GM10847 (cell line): ENCODE results near the gene SMIM44.

Experiments
- POLR2A ChIP-seq: IDR thresholded peaks from 2 replicates; pipeline ENCODE4 v1.6.1; 2011; ENCODE audit not compliant: insufficient read length; ENCODE audit errors: extremely low read depth

Gene SMIM44

DNA sequence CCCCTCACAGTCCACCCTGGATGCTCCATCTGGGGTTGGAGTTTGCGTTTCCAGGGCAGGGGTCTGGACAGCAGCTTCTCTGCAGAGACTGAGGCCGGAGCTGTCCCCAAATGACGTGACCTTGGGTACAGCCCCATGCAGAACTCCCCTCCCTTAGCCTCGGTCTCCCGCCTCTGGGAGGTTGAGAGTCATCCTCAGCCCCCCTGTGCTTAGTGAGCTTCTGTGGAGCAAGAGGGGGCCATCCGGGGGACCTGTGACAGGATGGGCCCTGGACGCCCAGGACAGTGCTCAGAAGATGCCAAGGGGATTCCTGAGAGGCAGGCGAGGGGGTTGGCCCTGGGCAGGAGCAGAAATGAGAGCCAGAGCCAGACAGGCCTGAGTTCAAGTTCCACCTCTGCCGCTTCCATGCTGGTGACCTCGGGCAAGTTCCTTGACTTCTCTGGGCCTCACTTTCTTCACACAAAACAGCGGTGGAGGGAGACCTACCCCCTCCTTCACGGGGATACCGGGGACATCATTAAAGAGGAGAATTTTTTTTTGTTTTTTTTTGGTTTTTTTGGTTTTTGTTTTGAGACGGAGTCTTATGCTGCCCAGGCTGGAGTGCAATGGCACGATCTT lies 23.2 kb downstream of the SMIM44 start:
- TF ChIP-seq POLR2A, result no peak

DNA sequence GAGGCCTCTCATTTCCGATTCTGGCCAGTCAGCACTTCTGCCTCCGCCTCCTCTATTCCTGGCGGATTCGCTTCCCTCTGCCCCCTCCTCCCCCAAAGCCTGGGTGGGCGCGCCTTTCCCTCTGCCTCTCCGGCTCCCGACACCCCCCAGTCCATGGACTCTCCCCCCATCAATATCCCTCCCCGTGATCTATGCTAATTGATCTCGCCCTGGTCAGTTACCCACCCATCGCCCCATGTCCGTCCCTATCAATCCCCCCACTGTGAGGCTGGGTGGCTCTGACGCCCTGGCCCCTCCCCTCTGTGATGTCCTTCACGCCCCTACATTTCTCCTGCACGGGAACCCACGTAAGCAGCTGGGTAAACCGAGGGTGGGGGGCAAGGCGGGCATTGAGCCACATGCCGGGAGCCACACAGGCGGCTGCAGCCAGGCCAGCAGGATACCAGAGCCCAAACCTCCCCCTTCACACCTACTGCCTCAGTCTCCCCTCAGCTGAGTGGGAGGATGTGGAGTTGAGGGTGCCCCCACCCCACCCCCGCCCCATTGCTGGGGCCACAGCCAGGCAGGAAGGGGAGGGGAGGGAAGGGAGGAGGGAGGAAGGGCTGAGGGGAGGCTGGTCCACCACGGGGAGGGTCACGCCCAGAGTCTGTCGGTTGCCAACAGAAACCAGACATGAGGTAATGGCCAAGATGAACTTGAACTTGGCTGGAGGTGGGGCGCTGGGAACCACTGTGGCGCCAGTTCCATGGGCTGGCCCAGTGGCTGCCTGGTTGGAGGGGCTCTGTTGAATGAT lies 24.0 kb downstream of the SMIM44 start:
- TF ChIP-seq POLR2A, result no peak

DNA sequence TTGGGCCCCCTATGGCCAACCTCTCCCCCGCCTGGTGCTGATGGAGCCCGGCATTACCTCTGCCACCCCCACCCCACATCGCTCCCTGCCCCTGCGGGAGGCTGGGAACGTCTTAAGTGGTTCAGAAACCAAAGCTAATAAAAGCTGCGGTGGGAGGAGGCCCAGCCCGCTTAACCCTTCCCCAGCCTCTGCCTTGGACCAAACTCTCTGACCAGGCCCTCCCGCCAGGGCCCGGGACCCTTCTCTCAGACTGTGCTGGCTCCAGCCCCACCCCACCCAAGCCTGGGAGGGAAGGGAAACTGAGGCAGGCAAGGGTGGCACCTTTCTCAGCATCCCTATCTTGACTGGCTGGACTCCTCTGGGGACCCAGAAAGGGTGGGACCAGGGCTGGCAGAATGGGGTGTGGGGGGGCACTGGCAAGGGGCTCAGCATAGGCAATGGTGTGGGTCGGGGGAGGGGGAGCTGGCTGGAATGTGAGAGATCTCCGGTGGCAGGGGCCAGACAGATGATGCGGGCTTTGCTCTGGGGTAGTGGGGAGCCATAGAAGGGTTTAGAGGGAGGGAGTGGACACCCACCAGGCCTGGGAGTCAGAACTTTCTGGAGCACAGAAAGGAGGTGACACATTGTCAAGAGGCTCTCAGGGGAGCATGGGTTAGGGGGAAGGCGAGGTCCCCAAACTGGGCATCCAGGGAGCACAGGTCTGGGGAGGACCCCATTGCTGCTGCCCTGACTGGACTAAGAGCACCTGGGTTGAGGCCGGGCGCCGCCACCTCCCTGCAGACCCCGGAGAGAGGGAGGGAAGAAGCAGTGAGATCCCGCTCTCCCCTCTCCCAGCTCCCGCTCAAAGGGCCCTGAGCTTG lies 24.8 kb downstream of the SMIM44 start:
- no peak for TF ChIP-seq POLR2A

DNA sequence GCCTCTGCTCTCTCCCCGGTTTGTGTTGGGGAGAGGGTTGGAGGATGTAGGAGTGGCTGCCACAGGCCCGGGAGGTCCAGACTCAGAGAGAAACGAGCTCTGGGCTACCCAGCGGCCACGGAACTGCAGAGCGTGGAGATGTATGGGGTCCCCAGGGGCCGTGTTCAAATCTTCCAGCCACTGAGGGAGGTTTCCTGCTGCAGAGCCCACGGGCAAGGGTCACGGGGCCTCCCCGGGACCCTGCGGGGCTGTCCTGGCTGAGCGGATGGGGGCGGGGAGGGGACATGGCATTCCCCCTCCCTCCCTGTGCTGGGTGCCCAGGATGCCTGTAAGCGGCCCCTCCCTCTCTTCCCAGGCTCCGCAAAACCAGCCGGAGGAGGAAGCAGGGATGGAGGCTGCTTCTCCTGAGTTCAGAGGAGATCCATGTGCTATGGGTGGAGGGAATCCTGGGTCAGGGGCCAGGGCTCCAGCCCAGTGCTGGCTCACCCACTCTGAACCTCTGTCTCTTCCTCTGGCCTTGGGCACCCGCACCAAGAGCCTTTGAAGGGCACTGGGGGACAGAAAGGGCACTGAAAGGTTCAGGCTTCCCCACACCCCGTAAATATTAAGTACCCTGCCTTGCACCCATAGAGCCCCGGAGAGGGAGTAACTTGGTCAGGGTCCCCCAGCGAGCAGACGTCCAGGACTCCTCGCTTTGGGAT lies 25.6 kb downstream of the SMIM44 start:
- TF ChIP-seq POLR2A, result no peak

DNA sequence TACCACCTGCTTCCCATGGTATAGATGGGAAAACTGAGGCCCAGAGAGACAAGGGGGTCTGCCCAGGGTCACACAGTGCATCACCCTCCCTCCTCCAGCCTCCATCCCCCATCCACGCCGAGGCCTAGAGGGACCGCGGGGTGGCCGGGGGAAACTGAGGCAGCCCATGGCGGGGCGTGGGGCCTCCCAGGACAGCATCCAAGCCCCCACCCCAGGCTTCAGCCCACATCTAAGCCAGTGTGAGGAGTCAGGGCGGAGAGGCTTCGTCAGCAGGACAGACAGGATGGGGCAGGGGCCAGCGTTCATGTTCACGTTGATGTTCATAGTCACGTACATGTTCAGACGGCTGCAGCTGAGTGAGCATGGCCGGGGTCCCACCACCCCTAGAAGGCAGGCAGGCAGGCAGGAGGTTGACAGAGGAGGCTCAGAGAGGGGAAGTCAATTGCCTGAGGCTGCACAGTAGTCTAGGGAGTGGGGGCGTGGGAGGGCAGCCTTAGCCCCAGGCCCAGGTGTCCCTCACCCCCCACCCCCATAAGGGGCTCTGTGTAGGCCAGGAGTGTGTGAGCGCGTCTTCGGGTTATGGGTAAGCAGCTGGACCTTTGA lies 26.2 kb downstream of the SMIM44 start:
- TF ChIP-seq POLR2A, result no peak

DNA sequence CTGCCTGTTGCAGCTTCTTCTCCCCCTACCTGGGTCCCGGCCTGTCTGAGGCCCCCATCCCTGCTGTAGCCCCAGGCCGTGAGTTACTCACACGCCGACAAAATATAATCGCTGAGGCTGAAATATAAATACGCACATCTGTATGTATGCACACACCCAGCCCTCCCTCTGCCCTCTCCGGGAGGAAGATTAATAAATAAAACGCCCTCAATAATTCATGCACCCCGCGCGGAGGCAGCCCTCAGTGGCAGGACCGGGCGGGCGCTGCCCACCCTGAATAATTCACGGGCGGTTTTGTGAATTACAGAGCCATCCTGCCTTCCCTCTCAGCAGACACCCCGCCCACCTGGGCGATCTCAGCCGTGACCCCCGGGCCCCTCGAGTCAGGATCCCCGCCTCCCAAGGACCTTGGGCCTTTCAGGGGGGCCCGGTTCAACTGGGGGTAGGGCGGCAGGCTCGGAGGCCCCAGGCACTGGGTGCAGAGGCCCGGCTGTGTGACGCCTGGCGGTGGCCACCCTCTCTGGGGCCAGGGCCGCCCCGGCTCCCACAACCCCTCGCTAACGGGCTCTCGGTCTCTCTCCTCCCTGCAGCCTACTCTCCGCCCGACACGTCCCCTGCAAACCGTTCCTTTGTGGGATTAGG lies 27.2 kb downstream of the SMIM44 start:
- TF ChIP-seq POLR2A, result no peak

DNA sequence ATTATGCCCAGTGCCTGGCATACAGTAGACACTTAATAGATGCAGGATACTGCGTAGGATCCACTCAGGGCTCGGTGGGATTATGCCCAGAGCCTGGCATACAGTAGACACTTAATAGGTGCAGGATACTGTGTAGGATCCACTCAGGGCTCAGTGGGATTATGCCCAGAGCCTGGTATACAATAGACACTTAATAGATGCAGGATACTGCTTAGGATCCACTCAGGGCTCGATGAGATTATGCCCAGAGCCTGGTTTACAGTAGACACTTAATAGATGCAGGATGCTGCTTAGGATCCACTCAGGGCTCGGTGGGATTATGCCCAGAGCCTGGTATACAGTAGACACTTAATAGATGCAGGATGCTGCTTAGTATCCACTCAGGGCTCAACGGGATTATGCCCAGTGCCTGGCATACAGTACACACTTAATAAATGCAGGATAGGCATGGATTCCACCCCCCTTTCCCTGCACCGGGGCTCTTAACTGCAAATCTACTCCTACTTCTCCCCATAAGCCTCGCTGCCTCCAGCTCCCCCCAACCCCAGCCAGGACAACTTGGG lies 27.8 kb downstream of the SMIM44 start:
- no peak for TF ChIP-seq POLR2A

DNA sequence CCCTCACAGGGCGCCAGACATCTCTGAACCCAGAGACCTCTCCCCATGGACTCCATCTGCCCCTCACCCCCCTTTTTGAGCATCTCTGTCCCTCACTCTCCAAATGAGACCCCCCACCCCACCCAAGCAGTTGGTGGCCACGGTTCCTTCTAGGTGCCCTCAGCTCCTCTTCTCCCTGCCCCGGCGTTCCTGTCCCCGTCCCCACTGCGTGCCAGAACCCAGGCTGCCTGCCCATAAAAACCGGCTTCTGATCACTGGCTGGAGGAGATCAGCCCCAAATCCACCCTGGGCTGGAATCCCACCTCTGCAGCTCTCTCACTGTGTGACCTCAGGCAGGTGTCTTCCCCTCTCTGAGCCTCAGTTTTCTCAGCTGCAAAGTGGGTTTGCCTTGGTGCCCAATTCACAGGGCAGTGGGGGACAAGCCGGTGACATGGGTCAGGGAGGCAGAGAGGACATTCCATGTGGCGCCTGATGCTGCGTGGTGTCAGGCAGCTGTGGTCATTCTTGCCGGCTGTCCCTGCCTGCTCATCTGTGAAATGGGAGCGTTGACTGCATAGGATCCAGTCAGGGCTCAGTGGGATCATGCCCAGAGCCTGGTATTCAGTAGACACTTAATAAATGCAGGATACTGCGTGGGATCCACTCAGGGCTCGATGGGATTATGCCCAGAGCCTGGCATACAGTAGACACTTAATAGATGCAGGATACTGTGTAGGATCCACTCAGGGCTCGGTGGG lies 28.4 kb downstream of the SMIM44 start:
- TF ChIP-seq POLR2A, result no peak

DNA sequence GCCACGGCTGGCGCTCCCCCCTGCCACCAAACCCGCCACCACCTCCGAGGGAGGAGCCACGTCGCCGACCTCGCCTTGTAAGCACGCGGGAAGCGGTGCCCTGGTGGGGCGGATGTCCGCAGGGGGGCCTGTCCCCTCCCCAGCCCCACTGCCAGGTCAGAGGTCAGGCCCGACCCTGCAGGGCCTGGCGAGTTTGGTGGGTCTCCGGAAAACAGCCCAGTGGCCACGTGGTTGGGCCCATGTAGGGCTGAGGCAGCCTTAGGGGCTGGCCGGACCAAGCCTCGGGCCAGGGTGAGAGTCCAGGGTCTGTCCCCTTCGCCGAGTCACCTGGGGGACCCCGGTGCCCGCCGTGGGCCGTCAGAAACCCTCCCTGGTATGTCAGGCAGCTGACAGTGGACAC lies 29.4 kb downstream of the SMIM44 start:
- no peak for TF ChIP-seq POLR2A

DNA sequence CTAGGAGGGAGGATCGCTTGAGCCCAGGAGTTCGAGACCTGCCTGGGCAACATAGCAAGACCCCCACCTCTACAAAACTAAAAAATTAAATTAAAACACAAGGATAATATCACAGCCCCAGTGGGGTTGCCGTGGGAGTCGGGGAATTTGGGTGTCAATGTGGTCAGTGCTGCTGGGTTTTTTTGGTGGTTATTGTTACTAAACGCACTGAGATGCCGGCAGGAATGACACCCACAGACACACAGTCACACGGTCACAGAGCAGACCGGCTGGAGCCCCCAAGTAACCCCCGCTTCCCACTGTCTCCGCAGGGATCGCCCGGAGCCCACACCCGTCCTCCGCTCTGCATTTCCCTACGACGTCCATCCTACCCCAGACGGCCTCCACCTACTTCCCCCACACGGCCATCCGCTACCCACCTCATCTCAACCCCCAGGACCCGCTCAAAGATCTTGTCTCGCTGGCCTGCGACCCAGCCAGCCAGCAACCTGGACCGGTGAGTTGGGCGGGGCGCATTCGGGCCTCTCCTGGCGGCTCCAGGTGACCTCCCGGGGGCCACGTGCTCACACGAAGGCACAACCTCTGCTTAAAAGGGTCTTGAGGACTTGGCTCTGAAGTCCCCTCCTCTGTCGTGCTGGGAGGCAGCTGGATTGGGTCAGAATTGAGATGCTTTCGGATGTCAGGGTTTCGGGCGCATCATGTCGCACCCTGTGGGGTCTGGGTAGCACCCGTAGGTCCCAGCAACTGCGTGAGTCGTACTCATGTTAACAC lies 30.9 kb downstream of the SMIM44 start:
- no peak for TF ChIP-seq POLR2A

DNA sequence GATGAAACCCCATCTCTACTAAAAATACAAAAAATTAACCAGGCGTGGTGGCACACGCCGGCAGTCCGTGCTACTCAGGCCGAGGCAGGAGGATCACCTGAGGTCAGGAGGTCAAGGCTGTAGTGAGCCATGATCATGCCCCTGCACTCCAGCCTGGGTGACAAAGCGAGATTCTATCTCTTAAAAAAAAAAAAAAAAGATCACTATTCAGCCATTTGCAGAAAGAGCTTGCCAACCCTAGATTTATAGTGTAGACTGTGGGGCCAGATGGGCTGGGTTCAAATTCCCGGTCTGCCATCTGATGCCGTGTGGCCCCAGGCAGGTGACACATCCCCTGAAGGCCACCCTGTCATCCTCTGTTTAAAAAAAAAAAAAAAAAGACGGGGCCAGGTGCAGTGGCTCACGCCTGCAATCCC lies 31.8 kb downstream of the SMIM44 start:
- TF ChIP-seq POLR2A, result no peak

DNA sequence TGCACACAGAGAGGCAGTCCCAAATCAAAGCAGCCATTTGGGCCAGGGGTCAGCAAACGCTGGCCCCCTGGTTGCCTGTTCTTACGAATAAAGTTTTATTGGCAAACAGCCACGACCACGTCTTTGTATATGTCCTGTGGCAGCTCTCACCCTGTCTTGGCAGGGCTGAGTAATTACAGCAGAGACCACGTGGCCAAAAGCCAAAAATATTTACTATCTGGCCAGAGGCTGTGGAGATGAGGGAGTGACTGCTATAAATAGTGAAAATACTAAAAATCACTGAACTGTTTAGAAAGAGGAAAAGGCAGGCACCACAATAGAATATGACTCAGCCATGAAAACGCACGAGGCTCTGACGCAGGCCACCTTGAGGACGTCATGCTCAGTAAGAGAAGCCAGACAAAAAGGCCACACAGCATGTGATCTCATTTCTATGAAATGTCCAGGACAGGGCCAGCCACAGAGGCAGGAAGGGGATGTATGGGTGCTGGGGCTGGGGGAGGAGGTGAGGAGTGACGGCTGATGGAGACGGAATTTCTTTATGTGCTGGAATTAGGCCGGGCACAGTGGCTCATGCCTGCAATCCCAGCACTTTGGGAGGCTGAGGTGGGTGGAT lies 32.3 kb downstream of the SMIM44 start:
- no peak for TF ChIP-seq POLR2A
